Measurements from ENCODE around the gene ADM2.
"Not testable (repeated sequence)": the region's sequence is repeated elsewhere in the genome, so short reads cannot be mapped to it uniquely, and the experiment has no call there.

Gene ADM2

GRCh38 chr22:50481440-50482106 is at the start of gene ADM2:
TSS of gene ADM2 (plus strand) at chr22:50481543. CDS start at chr22:50481848, 305 bp downstream.
- peak in 2 of 3 donors; percentile 43 to 50 for DNase-seq (ENCODE audit: low read depth in 2 of 3, low spot score in 1 of 3)

- DNase-seq (ENCODE audit: low read depth in 2 of 3, low spot score in 1 of 3), result no peak
Observed at GRCh38 chr22:50432131-50432876, 49.0 kb upstream of the ADM2 start.

- DNase-seq (ENCODE audit: low read depth in 2 of 3, low spot score in 1 of 3), result not testable (repeated sequence)
Observed at GRCh38 chr22:50432877-50433510, 48.3 kb upstream of the ADM2 start.

GRCh38 chr22:50434849-50435248 is 46.5 kb upstream of the ADM2 start:
- DNase-seq (ENCODE audit: low read depth in 2 of 3, low spot score in 1 of 3), result no peak

- DNase-seq (ENCODE audit: low read depth in 2 of 3, low spot score in 1 of 3), result no peak
Observed at GRCh38 chr22:50435291-50436014, 45.9 kb upstream of the ADM2 start.

- no peak for DNase-seq (ENCODE audit: low read depth in 2 of 3, low spot score in 1 of 3)
Observed at GRCh38 chr22:50436015-50436830, 45.1 kb upstream of the ADM2 start.

- DNase-seq (ENCODE audit: low read depth in 2 of 3, low spot score in 1 of 3), result no peak
Observed at GRCh38 chr22:50436841-50437341, 44.5 kb upstream of the ADM2 start.

GRCh38 chr22:50437511-50438304 is 43.6 kb upstream of the ADM2 start:
- DNase-seq (ENCODE audit: low read depth in 2 of 3, low spot score in 1 of 3), result no peak

- DNase-seq (ENCODE audit: low read depth in 2 of 3, low spot score in 1 of 3), result no peak
Observed at GRCh38 chr22:50438305-50439275, 42.8 kb upstream of the ADM2 start.

GRCh38 chr22:50439314-50439870 is 42.0 kb upstream of the ADM2 start:
- DNase-seq (ENCODE audit: low read depth in 2 of 3, low spot score in 1 of 3), result no peak

GRCh38 chr22:50439871-50440331 is 41.4 kb upstream of the ADM2 start:
- DNase-seq (ENCODE audit: low read depth in 2 of 3, low spot score in 1 of 3), result no peak

- DNase-seq (ENCODE audit: low read depth in 2 of 3, low spot score in 1 of 3), result no peak
Observed at GRCh38 chr22:50440544-50441249, 40.6 kb upstream of the ADM2 start.

GRCh38 chr22:50441428-50441993 is 39.8 kb upstream of the ADM2 start:
- DNase-seq (ENCODE audit: low read depth in 2 of 3, low spot score in 1 of 3), result no peak

- DNase-seq (ENCODE audit: low read depth in 2 of 3, low spot score in 1 of 3), result no peak
Observed at GRCh38 chr22:50443197-50443596, 38.1 kb upstream of the ADM2 start.

GRCh38 chr22:50443801-50444625 is 37.3 kb upstream of the ADM2 start:
- no peak for DNase-seq (ENCODE audit: low read depth in 2 of 3, low spot score in 1 of 3)

- DNase-seq (ENCODE audit: low read depth in 2 of 3, low spot score in 1 of 3), result no peak
Observed at GRCh38 chr22:50444663-50445062, 36.7 kb upstream of the ADM2 start.
